PC-3 (cell line): ENCODE data around the gene BATF2. TPM values are rescaled to one million over a fixed set of nuclear protein-coding genes. Genes with fewer than 3 reads are reported as not detected.

Experiments
- ATAC-seq: fragments of 200-7000 bp; cut with Tn5 transposase; 2 replicates; pipeline ENCODE4 v1.9.1; 2020; ENCODE audit warnings: mild to moderate bottlenecking, moderate library complexity
- BruUV-seq: library from RNA; stranded (reverse); fragments of 400-500 nt; replicated peaks from 2 replicates; lab custom pipeline; 2021; lab: Mats Ljungman, UMichigan
- CTCF ChIA-PET: fragments of 300-600 bp; sonication (Branson Sonifier 250); formaldehyde crosslinking; loops from one replicate; lab custom pipeline; 2022; ENCODE audit warnings: antibody characterized with exemption; lab: Charles Lee
- POLR2A ChIA-PET: fragments of 300-600 bp; sonication (Branson Sonifier 250); formaldehyde crosslinking; loops from one replicate; lab custom pipeline; 2022; ENCODE audit warnings: antibody characterized with exemption; ENCODE audit not compliant: unreplicated experiment; lab: Charles Lee
- DNase-seq: peaks from one replicate; pipeline ENCODE4 v3.0.0-alpha.2; 2015
- H2AFZ ChIP-seq: fragments of 300-600 bp; sonication (generic); 2 replicates; pipeline ENCODE4 v1.6.0; 2016; ENCODE audit warnings: antibody characterized with exemption, low read length
- H3F3A ChIP-seq: fragments of 300-600 bp; sonication (generic); one replicate; pipeline ENCODE4 v1.6.0; 2017; ENCODE audit warnings: antibody characterized with exemption, low read length, control low read depth, mild to moderate bottlenecking; ENCODE audit not compliant: unreplicated experiment
- H3K27ac ChIP-seq: fragments of 300-600 bp; sonication (generic); 2 replicates; pipeline ENCODE4 v1.5.1; 2016; ENCODE audit warnings: mild to moderate bottlenecking, low read length
- H3K27me3 ChIP-seq: fragments of 300-600 bp; sonication (generic); 2 replicates; pipeline ENCODE4 v1.6.1; 2016; ENCODE audit warnings: low read length, mixed read lengths
- H3K36me3 ChIP-seq: fragments of 300-600 bp; sonication (generic); 2 replicates; pipeline ENCODE4 v1.6.1; 2016; ENCODE audit warnings: low read depth, mixed run types, low read length, mixed read lengths
- H3K4me1 ChIP-seq: fragments of 300-600 bp; sonication (generic); 2 replicates; pipeline ENCODE4 v1.5.1; 2016; ENCODE audit warnings: low read length; ENCODE audit not compliant: insufficient read depth
- H3K4me2 ChIP-seq: fragments of 300-600 bp; sonication (generic); 2 replicates; pipeline ENCODE4 v1.6.0; 2016; ENCODE audit warnings: low read length
- H3K4me3 ChIP-seq: fragments of 300-600 bp; sonication (generic); 2 replicates; pipeline ENCODE4 v1.5.1; 2016; ENCODE audit warnings: mild to moderate bottlenecking, low read length, mixed read lengths
- H3K79me2 ChIP-seq: fragments of 300-600 bp; sonication (generic); 2 replicates; pipeline ENCODE4 v1.6.1; 2017; ENCODE audit warnings: low read length, mixed read lengths
- H3K9ac ChIP-seq: fragments of 300-600 bp; sonication (generic); 2 replicates; pipeline ENCODE4 v1.6.0; 2016; ENCODE audit warnings: mild to moderate bottlenecking, low read length
- H3K9me2 ChIP-seq: fragments of 300-600 bp; sonication (generic); replicated peaks from 2 replicates; pipeline ENCODE4 v1.6.1; 2016; ENCODE audit warnings: mixed run types, low read length, mixed read lengths
- H3K9me3 ChIP-seq: fragments of 300-600 bp; sonication (generic); 2 replicates; pipeline ENCODE4 v1.6.1; 2016; ENCODE audit warnings: low read length, mixed read lengths
- H4K20me1 ChIP-seq: fragments of 300-600 bp; sonication (generic); 2 replicates; pipeline ENCODE4 v1.6.1; 2016; ENCODE audit warnings: low read length, mixed read lengths
- CTCF ChIP-seq: fragments of 300-600 bp; sonication (generic); conservative IDR thresholded peaks from 2 replicates; pipeline ENCODE4 v1.5.1; 2017; ENCODE audit warnings: antibody characterized with exemption, low read depth, mild to moderate bottlenecking, low read length
- EZH2 ChIP-seq: fragments of 300-600 bp; sonication (generic); IDR thresholded peaks from one replicate; pipeline ENCODE4 v1.6.1; 2017; ENCODE audit warnings: antibody characterized with exemption, mild to moderate bottlenecking, low read length; ENCODE audit not compliant: unreplicated experiment
- EZH2phosphoT487 ChIP-seq: fragments of 300-600 bp; sonication (generic); IDR thresholded peaks from 2 replicates; pipeline ENCODE4 v1.6.1; 2018; ENCODE audit warnings: mild to moderate bottlenecking, antibody characterized with exemption, low read length, borderline replicate concordance
- intact Hi-C: fragments of 100-400 bp; cut with micrococcal nuclease; formaldehyde crosslinking; loops from 2 replicates; pipeline ENCODE4 v1.9.0; 2023
- total RNA-seq: library from RNA; depleted of rRNA; stranded (reverse); fragments of >200 nt; gene quantifications from 2 replicates; pipeline ENCODE4 v1.2.3, GENCODE V29; 2014

The BATF2 gene
- total RNA-seq, 1 experiment from 2014 or later, result not detected

GRCh38 chr11:64976651-64977050 is 20.1 kb downstream of the BATF2 start:
- POLR2A ChIA-PET, result no interaction called here
- no TSS peak for BruUV-seq
- no peak for ATAC-seq

GRCh38 chr11:64974124-64974523 is 22.6 kb downstream of the BATF2 start:
- H2AFZ ChIP-seq, result no peak overlapping the region
- no peak overlapping the region for H3K9ac ChIP-seq
- H3K27ac ChIP-seq, result no peak overlapping the region
- H3K36me3 ChIP-seq, result no peaks in the 10 kb centered on the region
- H3K4me1 ChIP-seq, result peaks cover 18% of the 10 kb centered on the region
- no peaks in the 10 kb centered on the region for H3K9me3 ChIP-seq
- H3K79me2 ChIP-seq, result no peaks in the 10 kb centered on the region
- no peak overlapping the region for H3K4me2 ChIP-seq
- DNase-seq (no peak), ATAC-seq (no peak)
- H3K27me3 ChIP-seq, result no peaks in the 10 kb centered on the region
- H3K4me3 ChIP-seq, result no peak overlapping the region
- CTCF ChIA-PET, result no interaction called here
- POLR2A ChIA-PET, result no interaction called here
- intact Hi-C loops, result loop anchor here (5.0 kb wide), 1 partner anchor 57 kb away; the partner anchor contains the start of gene ATG2A
- no peaks in the 10 kb centered on the region for H4K20me1 ChIP-seq
- H3K9me2 ChIP-seq, result no peaks in the 10 kb centered on the region
- no TSS peak for BruUV-seq
- no peak for TF ChIP-seq EZH2
- no peak for TF ChIP-seq CTCF
- no peak for TF ChIP-seq EZH2phosphoT487
- H3F3A ChIP-seq, result peaks cover 3% of the 10 kb centered on the region

More at GRCh38 chr11:64976651-64977050, 20.1 kb downstream of the BATF2 start:
- H2AFZ ChIP-seq, result no peak overlapping the region
- no peaks in the 10 kb centered on the region for H4K20me1 ChIP-seq
- no peak overlapping the region for H3K27ac ChIP-seq
- H3K9me2 ChIP-seq, result no peaks in the 10 kb centered on the region
- no peak overlapping the region for H3K4me3 ChIP-seq
- H3K4me2 ChIP-seq, result no peak overlapping the region
- no peaks in the 10 kb centered on the region for H3K79me2 ChIP-seq
- CTCF ChIA-PET, result no interaction called here
- H3K9me3 ChIP-seq, result no peaks in the 10 kb centered on the region
- H3K36me3 ChIP-seq, result no peaks in the 10 kb centered on the region
- DNase-seq, result no peak
- H3K27me3 ChIP-seq, result no peaks in the 10 kb centered on the region
- intact Hi-C loops, result no loop called here
- H3K9ac ChIP-seq, result no peak overlapping the region
- H3K4me1 ChIP-seq, result no peaks in the 10 kb centered on the region
- TF ChIP-seq EZH2phosphoT487 (no peak), EZH2 (no peak), CTCF (no peak)
- no peaks in the 10 kb centered on the region for H3F3A ChIP-seq

- Histone ChIP-seq H3K36me3 (no peaks in the 10 kb centered on the region), H3F3A (peaks cover 9% of the 10 kb centered on the region), H3K9me2 (no peaks in the 10 kb centered on the region), H3K27ac (peak within 1 kb of the TSS; percentile 44), H3K79me2 (no peaks in the 10 kb centered on the region), H3K27me3 (no peaks in the 10 kb centered on the region), H4K20me1 (no peaks in the 10 kb centered on the region), H3K4me1 (peaks cover 24% of the 10 kb centered on the region), H3K4me2 (peak within 1 kb of the TSS; percentile 32), H3K9ac (no peak within 1 kb of the TSS), H3K9me3 (no peaks in the 10 kb centered on the region), H2AFZ (0 out of 2 replicates have a peak within 1 kb of the TSS, but pooled peaks have one; percentile 10), H3K4me3 (no peak within 1 kb of the TSS)
- intact Hi-C loops, result loop anchor here (5.0 kb wide), 1 partner anchor 54 kb away; the partner anchor contains the start of gene ATG2A
- BruUV-seq, result no TSS peak
- POLR2A ChIA-PET, result no interaction called here
- TF ChIP-seq EZH2phosphoT487 (no peak), CTCF (no peak), EZH2 (no peak)
- no peak for ATAC-seq
- CTCF ChIA-PET, result no interaction called here
- peak; percentile 30 for DNase-seq
Observed at GRCh38 chr11:64971421-64972233, 25.1 kb downstream of the BATF2 start, which contains the start of gene MAJIN. Gene MAJIN, minus strand, starts transcription at chr11:64972108. Its CDS starts 12,703 bp downstream, at chr11:64959405.
